KBM-7 (cell line): ENCODE results near the gene BIN1.
A peak's percentile ranks its signal among the peaks of the same experiment; 100 is the strongest.
"Not testable (repeated sequence)": the region's sequence is repeated elsewhere in the genome, so short reads cannot be mapped to it uniquely, and the experiment has no call there.

ENCODE experiments used
- DNase-seq: peaks from one replicate; pipeline ENCODE4 v3.0.0-alpha.2; 2015
- in situ Hi-C: fragments of 300-500 bp; cut with MboI; formaldehyde crosslinking; loops from 2 replicates; pipeline ENCODE4 v1.14.3; 2020; ENCODE audit warnings: low sequenced_read_pairs, low pct_unique_long_range_greater_than_20kb, mixed read lengths

Gene BIN1

GRCh38 chr2:127137225-127137624 lies 30.3 kb upstream of the BIN1 start:
- no peak for DNase-seq
- in situ Hi-C loops: no loop called here

- in situ Hi-C loops: no loop called here
- DNase-seq: peak; percentile 24
Measured at GRCh38 chr2:127134833-127135830, 28.2 kb upstream of the BIN1 start.

GRCh38 chr2:127134235-127134634 lies 27.3 kb upstream of the BIN1 start:
- in situ Hi-C loops: no loop called here
- no peak for DNase-seq

GRCh38 chr2:127133793-127134192 lies 26.8 kb upstream of the BIN1 start:
- no peak for DNase-seq
- in situ Hi-C loops: no loop called here

- DNase-seq: no peak
- in situ Hi-C loops: no loop called here
Measured at GRCh38 chr2:127130421-127130820, 23.5 kb upstream of the BIN1 start.

- no peak for DNase-seq
- in situ Hi-C loops: no loop called here
Measured at GRCh38 chr2:127129937-127130336, 23.0 kb upstream of the BIN1 start.

- DNase-seq: peak; percentile 59
- in situ Hi-C loops: no loop called here
Measured at GRCh38 chr2:127128445-127128904, 21.5 kb upstream of the BIN1 start.

- no peak for DNase-seq
- in situ Hi-C loops: no loop called here
Measured at GRCh38 chr2:127125821-127126220, 18.9 kb upstream of the BIN1 start.

GRCh38 chr2:127124426-127124825 lies 17.5 kb upstream of the BIN1 start:
- DNase-seq: no peak
- in situ Hi-C loops: no loop called here

GRCh38 chr2:127122361-127123027 lies 15.5 kb upstream of the BIN1 start:
- no peak for DNase-seq
- in situ Hi-C loops: no loop called here

GRCh38 chr2:127121776-127122176 lies 14.8 kb upstream of the BIN1 start:
- DNase-seq: no peak
- in situ Hi-C loops: no loop called here

- DNase-seq: no peak
- in situ Hi-C loops: no loop called here
Measured at GRCh38 chr2:127121353-127121752, 14.4 kb upstream of the BIN1 start.

- DNase-seq, in situ Hi-C loops: not testable (repeated sequence)
Measured at GRCh38 chr2:127120408-127120807, 13.5 kb upstream of the BIN1 start.

- in situ Hi-C loops: no loop called here
- no peak for DNase-seq
Measured at GRCh38 chr2:127118467-127118866, 11.5 kb upstream of the BIN1 start.

- in situ Hi-C loops: no loop called here
- DNase-seq: no peak
Measured at GRCh38 chr2:127118038-127118437, 11.1 kb upstream of the BIN1 start.

GRCh38 chr2:127117603-127118002 lies 10.6 kb upstream of the BIN1 start:
- in situ Hi-C loops: no loop called here
- no peak for DNase-seq

- in situ Hi-C loops: no loop called here
- no peak for DNase-seq
Measured at GRCh38 chr2:127115471-127116199, 8.7 kb upstream of the BIN1 start.

GRCh38 chr2:127110985-127111384 lies 4.0 kb upstream of the BIN1 start:
- DNase-seq: no peak
- in situ Hi-C loops: no loop called here

GRCh38 chr2:127108090-127108523 lies 1.2 kb upstream of the BIN1 start:
- in situ Hi-C loops: no loop called here
- no peak for DNase-seq

- no peak for DNase-seq
- in situ Hi-C loops: no loop called here
Measured at GRCh38 chr2:127107622-127107999, 657 bp upstream of the BIN1 start.
